GM19351 (cell line): ENCODE results near the gene SLC1A2.
"Not testable (repeated sequence)": the region's sequence is repeated elsewhere in the genome, so short reads cannot be mapped to it uniquely, and the experiment has no call there.

Experiments
- ATAC-seq: cut with Tn5 transposase; IDR thresholded peaks from one replicate; pipeline ENCODE4 v1.9.1; 2021; ENCODE audit warnings: mild to moderate bottlenecking, moderate library complexity; ENCODE audit not compliant: unreplicated experiment

SLC1A2 gene

DNA sequence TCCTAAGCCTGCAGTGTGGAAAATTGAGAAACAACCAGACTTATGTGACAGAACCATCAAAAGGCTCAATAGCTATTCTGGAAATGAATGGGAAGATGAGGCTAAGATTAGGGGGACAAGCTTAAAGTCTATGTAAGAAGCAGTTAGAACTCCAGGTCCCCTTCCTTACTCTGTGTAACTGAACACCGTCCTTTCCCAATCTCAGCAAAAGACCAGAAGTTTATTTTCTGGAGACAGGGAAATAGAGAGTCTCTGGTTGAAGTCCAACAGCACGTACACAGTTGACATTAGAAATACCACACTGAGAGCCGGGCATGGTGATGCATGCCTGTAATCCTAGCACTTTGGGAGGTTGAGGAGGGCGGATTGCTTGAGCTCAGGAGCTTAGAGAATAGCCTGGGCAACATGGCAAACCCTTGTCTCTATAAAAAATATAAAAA lies 186.4 kb downstream of the SLC1A2 start:
- no peak for ATAC-seq

DNA sequence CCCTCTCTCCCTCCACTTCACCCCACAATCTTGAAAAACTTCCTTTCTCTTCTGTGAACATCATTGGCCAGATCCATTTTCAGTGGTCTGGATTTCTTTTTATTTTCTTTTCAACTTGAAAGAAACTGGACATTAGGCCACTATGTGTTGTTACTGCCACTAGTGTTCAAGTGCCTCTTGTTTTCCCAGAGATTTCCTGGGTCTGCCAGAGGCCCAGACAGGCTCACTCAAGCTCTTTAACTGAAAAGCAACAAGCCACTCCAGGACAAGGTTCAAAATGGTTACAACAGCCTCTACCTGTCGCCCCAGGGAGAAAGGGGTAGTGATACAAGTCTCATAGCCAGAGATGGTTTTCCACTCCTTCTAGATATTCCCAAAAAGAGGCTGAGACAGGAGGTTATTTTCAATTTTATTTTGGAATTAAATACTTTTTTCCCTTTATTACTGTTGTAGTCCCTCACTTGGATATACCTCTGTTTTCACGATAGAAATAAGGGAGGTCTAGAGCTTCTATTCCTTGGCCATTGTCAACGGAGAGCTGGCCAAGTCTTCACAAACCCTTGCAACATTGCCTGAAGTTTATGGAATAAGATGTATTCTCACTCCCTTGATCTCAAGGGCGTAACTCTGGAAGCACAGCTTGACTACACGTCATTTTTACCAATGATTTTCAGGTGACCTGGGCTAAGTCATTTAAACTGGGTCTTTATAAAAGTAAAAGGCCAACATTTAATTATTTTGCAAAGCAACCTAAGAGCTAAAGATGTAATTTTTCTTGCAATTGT lies 188.1 kb downstream of the SLC1A2 start:
- no peak for ATAC-seq

DNA sequence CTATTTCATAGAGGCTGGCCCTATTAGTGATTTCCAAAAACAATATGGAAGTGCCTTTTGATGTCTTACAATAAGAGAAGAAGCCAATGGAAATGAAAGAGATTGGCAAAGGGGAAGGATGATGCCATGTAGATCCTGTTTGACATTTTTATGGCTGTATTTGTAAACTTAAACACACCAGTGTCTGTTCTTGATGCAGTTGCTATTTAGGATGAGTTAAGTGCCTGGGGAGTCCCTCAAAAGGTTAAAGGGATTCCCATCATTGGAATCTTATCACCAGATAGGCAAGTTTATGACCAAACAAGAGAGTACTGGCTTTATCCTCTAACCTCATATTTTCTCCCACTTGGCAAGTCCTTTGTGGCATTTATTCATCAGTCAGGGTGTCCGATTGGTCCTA lies 189.0 kb downstream of the SLC1A2 start:
- no peak for ATAC-seq

DNA sequence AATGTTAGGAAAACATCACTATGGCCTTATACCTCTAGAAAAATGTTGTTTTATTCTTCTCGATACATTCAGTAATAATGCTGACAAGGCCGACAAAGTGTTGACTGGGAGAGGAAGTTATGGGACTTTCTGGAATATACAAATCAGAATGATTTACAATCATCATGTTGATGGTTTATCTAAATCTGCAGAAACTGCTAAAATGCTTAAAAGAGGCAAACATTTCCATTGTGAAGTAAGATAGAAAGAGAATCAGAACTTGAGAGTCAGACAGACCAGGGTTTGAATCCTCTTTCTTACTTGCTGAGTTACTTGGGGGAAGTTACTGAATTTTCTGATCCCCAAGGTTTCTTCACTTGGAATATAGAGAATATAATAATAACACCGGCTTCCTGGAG lies 191.0 kb downstream of the SLC1A2 start:
- ATAC-seq, result no peak

DNA sequence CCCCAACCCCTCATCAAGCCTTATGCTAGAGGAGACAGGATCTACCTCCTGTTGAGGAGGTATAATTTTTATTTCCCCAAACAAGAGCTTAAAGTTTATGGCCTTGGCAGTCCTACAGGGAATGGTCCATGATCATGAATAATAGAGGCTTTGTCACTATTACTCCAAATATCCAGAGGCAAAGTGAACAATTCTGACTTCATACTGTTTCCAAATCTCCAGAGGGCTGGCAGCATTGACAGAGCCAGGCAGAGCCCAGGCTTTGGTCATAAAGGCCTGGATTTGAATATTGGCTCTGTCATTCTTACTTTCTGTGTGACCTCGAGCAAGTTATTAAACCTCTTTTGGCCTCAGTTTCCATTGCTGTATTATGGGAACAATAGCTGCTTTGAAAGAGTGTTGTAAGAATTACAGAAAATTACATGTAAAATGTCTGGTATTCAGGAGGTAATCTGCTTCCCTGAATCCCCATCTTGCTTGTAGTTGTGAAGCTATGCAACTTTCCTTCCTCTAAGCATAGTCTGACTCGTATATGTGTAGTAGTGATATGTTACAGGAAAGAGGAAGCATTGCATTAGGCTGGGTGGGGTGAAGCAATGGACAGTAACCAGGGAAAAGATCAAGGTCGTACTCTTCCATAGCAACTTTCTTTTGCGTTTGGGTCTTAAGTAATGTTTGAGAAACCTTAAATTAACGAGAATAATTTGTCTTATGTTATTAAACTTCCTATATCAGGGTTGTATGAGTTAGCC lies 191.6 kb downstream of the SLC1A2 start:
- no peak for ATAC-seq

DNA sequence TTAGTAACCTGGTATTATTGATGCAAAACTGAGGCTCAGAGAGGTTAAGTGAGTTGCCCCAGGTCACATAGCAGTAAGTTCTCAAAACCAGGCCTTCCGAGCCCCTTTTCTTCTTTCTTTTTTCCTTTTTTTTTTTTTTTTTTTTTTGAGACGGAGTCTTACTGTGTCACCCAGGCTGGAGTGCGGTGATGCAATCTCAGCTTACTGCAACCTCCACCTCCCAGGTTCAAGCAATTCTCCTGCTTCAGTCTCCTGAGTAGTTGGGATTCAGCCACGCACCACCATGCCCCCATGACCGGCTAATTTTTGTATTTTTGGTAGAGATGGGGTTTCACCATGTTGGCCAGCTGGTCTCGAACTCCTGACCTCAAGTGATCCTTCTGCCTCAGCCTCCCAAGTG lies 192.6 kb downstream of the SLC1A2 start:
- ATAC-seq, result not testable (repeated sequence)

DNA sequence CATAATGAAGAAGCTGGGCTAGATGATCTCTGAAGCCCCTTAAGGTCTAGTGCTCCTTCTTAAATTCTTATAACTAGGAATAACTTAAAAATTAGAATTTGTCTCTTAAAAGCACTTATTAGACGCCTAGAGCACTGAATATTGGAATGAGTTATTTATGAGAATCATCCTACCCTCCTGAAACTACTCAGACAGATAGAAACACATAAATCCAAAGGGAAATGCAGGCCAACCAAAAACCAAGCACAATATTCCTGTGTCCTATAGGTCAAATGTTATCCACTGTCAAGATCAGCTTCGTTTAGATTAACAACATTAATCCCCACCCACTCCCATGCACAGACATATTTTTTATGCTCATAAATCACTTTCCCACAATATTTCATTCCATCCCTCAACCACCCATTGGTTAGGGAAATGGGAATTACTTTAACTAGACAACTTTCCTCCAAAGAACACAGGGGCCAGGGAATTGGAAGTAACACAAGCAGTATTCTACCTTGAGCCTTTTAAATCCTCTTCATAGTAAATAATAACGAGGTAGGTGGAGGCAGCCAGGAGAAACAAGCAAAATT lies 193.3 kb downstream of the SLC1A2 start:
- ATAC-seq, result no peak

DNA sequence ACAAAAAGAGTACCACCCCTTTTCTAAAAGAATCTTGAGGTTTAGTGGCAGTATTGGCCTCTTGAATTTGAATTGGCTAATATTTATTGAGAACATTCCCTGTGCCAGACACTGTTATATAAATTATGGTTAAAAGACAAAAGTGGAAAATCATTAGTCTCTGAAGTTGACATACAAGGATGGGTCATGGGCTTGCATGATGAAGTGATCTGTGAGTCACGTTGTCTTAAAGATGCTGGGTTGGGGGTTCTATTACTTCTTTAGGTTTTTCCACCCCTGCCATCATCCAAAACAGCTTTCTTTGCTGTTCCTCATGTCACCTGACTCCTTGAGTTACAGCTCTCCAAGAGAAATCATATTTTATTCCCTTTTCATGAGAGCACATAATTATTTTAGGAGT lies 195.4 kb downstream of the SLC1A2 start:
- ATAC-seq, result no peak

DNA sequence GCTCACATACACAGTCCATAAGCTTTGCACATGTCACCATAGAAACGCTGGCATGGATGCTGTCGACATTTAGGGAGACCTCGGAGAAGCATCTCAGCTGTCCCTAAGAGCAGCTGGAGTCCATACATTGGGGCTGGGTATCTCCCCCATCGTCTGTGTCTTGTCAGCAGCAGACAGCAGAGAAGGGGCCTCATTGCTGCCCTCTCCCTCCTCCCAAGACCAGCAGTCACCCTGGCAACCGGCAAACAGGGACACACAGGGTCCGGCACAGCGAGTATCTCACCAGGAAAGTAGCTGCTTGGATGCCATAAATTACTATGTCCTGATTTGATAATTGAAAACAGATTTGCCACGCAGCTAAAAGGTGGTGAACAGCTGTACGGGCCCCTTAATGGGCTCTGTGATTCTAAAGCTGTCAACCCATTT lies 196.0 kb downstream of the SLC1A2 start:
- no peak for ATAC-seq

DNA sequence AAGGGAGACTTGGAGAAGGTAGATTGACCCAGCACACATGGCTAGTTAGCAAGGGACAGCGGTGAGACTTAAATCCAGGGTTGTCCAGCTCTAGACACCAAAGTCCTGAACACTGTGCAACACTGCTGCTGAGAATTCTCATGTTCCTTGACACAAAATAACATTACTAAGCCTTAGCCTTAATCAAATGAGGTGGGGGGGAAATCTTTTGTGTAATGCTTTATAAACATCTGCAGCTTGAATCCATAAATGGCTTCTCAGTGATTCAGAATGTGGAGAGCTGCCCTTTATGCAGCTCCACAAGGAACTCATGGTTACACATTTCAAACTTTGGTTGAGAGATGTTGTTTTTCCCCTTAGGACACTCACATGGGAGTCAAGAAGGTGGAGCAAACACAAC lies 200.4 kb downstream of the SLC1A2 start:
- no peak for ATAC-seq

DNA sequence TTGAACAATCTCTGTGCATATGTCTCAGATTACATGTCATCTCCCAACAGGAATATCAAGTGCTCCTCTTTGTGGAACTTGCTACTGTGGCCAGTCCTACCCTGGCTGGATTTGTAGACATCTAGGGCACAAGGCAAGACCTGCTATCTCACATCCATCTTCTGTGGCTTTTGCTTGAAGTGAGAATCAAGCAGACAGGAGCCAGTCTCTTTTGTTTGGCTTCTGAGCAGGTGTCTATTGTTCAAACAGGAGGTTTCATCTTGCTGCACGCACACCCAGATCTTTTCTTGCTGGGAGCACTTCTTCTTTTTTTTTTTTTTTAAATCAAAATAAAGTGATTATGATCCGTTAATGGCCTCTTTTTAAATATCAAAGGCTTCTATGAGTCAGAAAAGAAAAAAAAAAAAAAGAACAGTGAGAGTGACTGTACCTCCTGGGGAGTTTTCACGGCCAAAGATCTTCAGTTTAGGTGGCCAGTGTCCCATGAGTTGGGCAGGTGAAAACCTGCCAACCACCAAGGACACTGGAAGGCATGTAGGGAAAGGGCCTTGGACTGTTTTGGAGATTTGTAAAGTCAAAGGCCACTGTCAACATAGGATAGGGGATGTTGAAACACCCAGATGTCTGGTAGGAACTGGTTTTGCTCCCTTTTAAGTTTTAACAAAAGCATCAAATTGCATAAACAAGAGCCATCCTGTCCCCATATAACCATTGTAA lies 202.2 kb downstream of the SLC1A2 start:
- ATAC-seq, result no peak

DNA sequence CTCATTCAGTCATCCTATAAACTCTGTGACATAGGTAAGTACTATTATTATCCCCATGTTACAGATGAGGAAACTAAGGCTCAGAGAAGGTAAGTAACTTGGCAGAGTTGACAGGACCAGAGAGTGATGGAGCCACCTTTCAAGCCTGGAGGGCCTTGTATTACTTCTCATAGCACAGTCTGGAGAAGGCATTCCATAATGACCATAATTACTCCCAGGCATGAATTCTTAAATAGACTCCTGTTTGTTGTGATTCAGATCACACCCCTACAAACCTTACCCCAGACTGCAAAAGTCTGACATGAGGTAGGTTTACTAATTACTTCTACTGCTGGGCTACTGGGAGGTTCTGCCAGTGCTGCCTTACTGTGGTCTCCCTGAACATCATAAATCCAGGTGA lies 203.4 kb downstream of the SLC1A2 start:
- ATAC-seq, result no peak

DNA sequence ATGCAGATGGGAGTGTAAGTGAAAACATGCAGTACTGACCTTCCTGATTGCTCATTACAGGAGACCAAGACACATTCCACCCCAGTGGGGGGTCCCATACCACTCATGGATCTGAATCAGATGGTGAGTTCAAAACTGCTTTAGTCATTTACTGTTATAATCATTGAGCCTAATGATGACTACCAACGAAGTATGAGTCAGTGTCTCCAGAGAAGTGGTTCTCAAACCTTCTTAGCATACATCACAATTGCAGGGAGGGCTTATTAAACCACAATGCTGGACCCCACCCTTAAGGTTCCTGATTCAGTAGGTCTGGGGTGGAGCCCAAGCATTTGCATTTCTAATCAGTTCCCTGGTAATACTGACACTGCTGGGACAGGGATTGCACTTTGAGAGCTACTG lies 204.6 kb downstream of the SLC1A2 start:
- no peak for ATAC-seq

DNA sequence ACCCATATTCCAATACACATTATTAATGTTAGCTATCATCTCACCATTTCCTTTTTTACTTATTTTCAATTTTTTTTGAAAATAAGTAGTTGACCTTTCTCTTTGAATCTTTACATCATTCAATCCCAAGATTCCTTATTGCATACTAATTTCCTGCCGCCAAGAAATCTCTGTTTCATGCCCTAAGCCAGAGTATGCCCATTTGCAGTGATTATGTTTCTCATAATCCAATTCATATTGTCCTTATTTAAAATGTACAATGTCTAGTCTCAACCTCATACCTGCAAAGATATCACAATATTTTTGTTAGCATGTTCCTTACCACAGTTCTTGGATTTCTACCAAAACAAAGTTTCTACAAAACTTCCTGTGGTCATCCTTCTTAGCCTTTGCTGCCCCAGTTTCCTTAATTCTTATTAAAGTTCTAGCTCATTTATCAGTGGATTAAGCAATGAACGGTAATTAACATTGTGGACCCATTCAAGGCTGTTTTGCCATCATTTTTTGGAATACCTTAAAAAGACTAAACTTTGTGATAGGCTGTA lies 205.1 kb downstream of the SLC1A2 start:
- ATAC-seq, result no peak

DNA sequence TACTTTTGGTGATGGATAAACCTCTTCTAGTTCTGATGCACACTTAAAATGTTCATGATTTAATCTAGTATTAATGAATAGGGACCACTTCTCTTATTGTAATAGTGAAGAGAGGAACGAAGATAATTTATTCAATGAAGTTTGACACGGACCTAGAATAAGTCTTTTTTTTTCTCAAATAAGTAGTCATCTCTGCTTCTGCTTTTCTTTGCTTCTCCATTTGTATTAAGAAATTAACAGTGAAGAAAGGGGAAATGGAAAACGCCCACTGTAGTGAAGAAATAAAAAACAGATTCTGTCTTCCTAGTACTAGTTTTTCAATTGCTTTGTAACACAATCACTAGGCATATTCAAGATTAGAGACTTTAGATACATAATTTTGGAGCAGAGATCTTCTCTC lies 207.4 kb downstream of the SLC1A2 start:
- no peak for ATAC-seq

DNA sequence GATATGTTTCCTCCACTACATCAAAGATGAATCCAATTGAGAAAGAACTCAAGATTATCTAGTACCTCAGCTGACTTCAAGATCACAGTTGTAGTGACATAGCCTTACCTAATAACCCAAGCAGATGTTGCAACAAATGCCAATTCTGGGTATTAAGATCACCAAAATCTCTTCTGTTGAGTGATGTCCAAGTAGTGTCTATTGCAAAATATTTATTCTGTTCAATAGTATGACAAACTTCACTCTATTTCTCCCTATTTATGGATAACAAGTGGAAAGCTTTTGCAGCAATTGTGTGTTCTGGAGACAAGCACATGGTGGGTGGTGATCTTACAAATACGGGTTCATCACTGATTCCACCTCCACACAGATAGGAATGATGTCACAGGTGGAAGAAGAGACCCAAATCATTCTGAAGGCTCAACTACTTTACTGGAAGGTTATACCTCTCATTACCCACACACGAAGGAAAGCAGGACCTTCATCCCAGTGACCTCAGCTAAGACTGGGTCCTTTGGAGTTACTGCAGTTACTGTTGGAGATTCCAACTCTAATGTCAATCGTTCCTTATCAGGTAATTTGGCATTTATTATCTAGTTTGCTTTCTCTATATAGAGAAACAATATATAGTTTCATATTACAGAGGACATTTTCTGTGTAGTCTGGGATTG lies 208.3 kb downstream of the SLC1A2 start:
- ATAC-seq, result no peak

DNA sequence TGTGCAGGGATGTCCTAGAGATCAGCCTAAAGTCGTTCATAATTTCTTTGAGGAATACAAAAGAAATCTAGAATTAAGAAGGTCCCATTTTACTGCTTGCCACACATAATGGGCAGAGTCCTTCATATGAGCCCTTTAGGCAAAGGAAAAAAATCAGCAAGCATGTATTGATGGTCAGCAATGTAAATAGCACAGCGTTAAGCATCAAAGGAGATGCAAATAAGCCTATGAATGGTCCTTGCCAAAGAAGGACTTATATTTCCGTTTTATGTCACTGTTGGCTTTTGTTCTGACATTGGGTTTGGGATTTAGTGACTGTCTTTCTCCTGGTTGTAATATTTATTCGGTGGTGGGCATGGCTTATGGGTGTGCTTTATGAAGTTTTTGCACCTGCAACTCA lies 210.6 kb downstream of the SLC1A2 start:
- ATAC-seq, result no peak

DNA sequence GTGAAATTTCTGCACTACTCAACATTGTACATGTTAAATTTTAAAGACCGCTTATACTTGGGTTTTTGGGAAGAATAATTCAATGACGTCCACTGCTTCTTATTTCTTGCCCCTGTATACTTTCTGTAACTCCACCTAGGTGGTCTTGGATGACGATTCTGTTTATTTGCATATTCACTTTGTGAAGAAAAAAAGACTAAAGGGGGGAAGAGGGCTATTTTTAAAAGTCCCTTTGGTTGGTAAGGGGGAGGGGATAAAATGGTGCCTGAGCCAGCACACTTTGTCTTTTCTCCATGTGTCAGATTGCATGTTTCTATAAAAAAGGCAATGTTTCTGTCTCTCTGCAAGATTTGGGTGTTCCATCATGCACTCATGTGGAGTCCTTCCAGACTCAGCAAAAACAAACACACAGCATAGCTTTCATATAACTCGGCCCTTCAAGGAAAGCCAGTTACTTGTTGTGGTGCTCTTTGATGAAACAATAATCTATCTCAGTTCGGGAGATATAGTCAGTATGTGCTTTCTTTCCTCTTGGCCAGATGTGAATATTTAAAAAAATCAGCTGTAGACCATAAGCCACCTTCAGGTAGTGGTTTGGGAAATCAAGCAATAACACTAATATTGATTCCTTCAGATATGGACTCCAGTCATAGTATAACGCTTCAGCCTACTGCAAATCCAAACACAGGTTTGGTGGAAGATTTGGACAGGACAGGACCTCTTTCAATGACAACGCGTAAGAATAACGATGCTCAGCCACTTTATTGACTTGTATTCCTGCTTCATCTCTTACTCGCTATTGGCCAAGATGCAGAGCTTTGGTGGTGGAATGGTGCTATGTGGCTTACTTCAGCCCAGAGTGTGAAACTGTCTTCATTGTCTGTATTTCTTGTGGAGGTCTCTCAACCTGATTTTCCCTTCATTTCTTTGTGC lies 211.6 kb downstream of the SLC1A2 start:
- ATAC-seq, result no peak

DNA sequence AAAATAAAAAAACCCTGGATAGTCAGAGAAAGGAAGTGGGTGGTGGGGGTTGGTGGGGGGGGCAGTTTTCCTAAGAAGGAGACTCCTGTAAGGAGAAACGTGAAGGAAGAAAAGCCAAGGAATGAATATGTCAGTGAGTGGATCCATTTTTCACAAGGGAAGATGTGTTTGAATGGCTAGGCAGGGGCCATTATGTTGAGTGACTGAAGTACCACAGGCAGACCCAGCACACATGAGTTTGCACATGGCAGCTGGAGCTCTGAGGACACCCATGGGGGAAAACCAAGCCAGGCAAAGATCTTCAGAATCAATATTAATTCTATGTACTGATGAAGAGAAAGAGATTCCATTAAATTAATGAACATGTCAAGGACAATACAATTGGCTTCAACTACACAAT lies 212.7 kb downstream of the SLC1A2 start:
- no peak for ATAC-seq
